GM12873 (cell line): ENCODE data around the gene ICE1.

Experiments
- TF ChIP-seq, protein P1 (sequence below): IDR thresholded peaks from 2 replicates; pipeline ENCODE4 v1.5.1; 2012; ENCODE audit warnings: low read depth, mild to moderate bottlenecking, moderate library complexity, low read length, control low read depth; ENCODE audit not compliant: insufficient read depth; ENCODE audit errors: missing control alignments

Gene ICE1

DNA sequence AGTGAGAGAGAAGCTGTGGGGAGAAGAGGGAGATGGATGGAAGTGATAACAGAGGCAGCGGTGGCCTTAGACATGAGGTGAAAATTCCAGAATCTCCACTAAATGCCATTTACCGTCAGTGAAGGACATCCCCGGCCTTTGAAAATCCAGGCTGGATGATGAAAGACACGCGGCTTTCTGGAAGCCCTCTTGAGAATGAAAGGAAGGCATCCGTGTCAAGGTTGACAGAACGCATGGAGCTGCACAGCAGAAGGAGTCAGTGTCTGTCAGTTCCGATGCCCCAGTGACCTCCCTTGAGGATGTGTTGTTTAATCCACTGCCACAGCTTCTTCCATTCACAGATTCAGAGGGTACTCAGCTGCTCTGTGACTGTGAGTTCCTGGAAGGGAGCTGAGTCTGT lies 114.9 kb downstream of the ICE1 start:
- TF ChIP-seq, protein P1, sequence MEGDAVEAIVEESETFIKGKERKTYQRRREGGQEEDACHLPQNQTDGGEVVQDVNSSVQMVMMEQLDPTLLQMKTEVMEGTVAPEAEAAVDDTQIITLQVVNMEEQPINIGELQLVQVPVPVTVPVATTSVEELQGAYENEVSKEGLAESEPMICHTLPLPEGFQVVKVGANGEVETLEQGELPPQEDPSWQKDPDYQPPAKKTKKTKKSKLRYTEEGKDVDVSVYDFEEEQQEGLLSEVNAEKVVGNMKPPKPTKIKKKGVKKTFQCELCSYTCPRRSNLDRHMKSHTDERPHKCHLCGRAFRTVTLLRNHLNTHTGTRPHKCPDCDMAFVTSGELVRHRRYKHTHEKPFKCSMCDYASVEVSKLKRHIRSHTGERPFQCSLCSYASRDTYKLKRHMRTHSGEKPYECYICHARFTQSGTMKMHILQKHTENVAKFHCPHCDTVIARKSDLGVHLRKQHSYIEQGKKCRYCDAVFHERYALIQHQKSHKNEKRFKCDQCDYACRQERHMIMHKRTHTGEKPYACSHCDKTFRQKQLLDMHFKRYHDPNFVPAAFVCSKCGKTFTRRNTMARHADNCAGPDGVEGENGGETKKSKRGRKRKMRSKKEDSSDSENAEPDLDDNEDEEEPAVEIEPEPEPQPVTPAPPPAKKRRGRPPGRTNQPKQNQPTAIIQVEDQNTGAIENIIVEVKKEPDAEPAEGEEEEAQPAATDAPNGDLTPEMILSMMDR = no peak

DNA sequence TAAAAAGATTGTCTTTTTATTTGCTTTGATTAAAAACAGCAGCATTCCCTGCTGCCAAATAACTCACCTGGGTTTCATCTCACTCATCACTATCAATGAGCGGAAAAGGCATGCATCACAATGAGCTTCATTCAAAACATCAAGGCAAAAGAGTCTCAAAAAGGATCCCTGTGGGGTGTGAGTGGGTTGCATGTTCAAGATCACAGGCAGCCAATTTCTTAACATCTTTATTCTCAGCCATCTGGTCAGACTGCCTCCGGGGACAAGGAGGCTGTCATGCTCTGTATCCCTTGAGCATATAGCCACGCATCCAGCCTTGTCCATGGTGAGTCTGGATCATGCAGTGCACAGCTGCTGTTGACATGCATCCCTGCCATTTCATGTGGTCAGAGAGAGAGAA lies 117.1 kb downstream of the ICE1 start:
- TF ChIP-seq, protein P1 = no peak
